Body of pancreas (tissue), 4 donors: ENCODE results near the gene CYP46A1.

Experiments
- POLR2A ChIP-seq, 3 donors: fragments of 450-650 bp; IDR thresholded peaks; one replicate each; pipeline ENCODE4 v1.6.1; 2016; ENCODE audit warnings: antibody characterized with exemption in 3 of 3, mild to moderate bottlenecking in 2 of 3
- TF ChIP-seq, protein P1 (sequence below), 7 experiments: fragments of 450-650 bp in 4 of 7; fragments of 200-600 bp in 3 of 7; sonication (generic) in 3 of 7; IDR thresholded peaks; one replicate each; pipeline ENCODE4 v1.5.1; 2016 to 2019; ENCODE audit warnings: antibody characterized with exemption in 7 of 7

DNA sequence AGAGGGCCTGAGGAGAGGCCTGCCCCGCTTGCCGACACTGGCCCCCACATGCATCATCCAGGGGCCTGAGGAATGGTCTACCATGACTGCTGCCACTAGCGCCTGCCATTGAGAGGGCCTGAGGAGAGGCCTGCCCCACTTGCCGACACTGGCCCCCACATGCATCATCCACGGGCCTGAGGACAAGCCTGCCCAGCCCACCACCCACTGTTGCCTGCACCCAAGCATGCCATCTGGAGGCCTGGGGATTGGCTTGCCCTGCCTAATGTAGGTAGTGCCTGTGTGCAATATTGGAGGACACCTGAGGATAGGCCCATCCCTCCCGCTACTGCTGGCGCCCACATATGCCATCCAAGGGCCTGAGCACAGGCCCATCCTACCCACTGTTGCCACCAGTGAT lies 24.4 kb downstream of the CYP46A1 start:
- TF ChIP-seq, protein P1, sequence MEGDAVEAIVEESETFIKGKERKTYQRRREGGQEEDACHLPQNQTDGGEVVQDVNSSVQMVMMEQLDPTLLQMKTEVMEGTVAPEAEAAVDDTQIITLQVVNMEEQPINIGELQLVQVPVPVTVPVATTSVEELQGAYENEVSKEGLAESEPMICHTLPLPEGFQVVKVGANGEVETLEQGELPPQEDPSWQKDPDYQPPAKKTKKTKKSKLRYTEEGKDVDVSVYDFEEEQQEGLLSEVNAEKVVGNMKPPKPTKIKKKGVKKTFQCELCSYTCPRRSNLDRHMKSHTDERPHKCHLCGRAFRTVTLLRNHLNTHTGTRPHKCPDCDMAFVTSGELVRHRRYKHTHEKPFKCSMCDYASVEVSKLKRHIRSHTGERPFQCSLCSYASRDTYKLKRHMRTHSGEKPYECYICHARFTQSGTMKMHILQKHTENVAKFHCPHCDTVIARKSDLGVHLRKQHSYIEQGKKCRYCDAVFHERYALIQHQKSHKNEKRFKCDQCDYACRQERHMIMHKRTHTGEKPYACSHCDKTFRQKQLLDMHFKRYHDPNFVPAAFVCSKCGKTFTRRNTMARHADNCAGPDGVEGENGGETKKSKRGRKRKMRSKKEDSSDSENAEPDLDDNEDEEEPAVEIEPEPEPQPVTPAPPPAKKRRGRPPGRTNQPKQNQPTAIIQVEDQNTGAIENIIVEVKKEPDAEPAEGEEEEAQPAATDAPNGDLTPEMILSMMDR (IDR thresholded peaks at IDR 0.05), result no peak
- no peak for TF ChIP-seq POLR2A (IDR thresholded peaks at IDR 0.05)
